Peyer's patch (tissue), 4 donors: ENCODE measurements around the gene NSG1.

Experiments used
- CTCF ChIP-seq, 6 experiments: fragments of 450-650 bp in 4 of 6; fragments of 200-600 bp in 2 of 6; sonication (generic) in 1 of 6; IDR thresholded peaks; one replicate each; pipeline ENCODE4 v1.5.1; 2017 to 2019; ENCODE audit warnings: antibody characterized with exemption in 6 of 6, mild to moderate bottlenecking in 3 of 6, moderate library complexity in 1 of 6
- POLR2A ChIP-seq, 2 donors: fragments of 450-650 bp; IDR thresholded peaks; one replicate each; pipeline ENCODE4 v1.5.1; 2017; ENCODE audit warnings: antibody characterized with exemption in 2 of 2, mild to moderate bottlenecking in 2 of 2, moderate library complexity in 2 of 2

- TF ChIP-seq CTCF (IDR thresholded peaks at IDR 0.05): no peak
- TF ChIP-seq POLR2A (IDR thresholded peaks at IDR 0.05): no peak
Measured at GRCh38 chr4:4418676-4419390, 31.9 kb downstream of the NSG1 start.
